Neuron (in vitro differentiated cells): ENCODE measurements around the gene PDPK1.
A peak's percentile ranks its signal among the peaks of the same experiment; 100 is the strongest.

Experiments used
- H2AFZ ChIP-seq: one replicate; pipeline ENCODE4 v1.6.1; 2013; ENCODE audit warnings: low read depth, mild to moderate bottlenecking, inconsistent platforms, low read length, moderate library complexity
- H3K27me3 ChIP-seq: one replicate; pipeline ENCODE4 v1.6.1; 2013; ENCODE audit warnings: low read length; ENCODE audit not compliant: insufficient read depth
- H3K36me3 ChIP-seq: one replicate; pipeline ENCODE4 v1.6.1; 2013; ENCODE audit warnings: low read length; ENCODE audit not compliant: insufficient read depth
- H3K4me1 ChIP-seq: one replicate; pipeline ENCODE4 v1.6.1; 2013; ENCODE audit warnings: low read length; ENCODE audit not compliant: insufficient read depth
- H3K4me3 ChIP-seq: 2 replicates; pipeline ENCODE4 v1.5.1; 2013; ENCODE audit warnings: mild to moderate bottlenecking, low read length, moderate library complexity
- H3K9me3 ChIP-seq: one replicate; pipeline ENCODE4 v1.6.1; 2013; ENCODE audit warnings: low read length

The PDPK1 gene

GRCh38 chr16:2512735-2513404 is 25.0 kb upstream of the PDPK1 start:
- Histone ChIP-seq H3K4me3 (peak overlapping the region; percentile 54), H3K27me3 (no peaks in the 10 kb centered on the region), H2AFZ (peak overlapping the region; percentile 79), H3K9me3 (no peaks in the 10 kb centered on the region), H3K36me3 (peaks cover 6% of the 10 kb centered on the region), H3K4me1 (peaks cover 29% of the 10 kb centered on the region)

- Histone ChIP-seq H3K4me3 (peak within 1 kb of the TSS; percentile 54), H3K36me3 (peaks cover 9% of the 10 kb centered on the region), H3K9me3 (no peaks in the 10 kb centered on the region), H2AFZ (peak within 1 kb of the TSS; percentile 79), H3K27me3 (no peaks in the 10 kb centered on the region), H3K4me1 (peaks cover 32% of the 10 kb centered on the region)
These were observed 24.2 kb upstream of the PDPK1 start, which contains the start of gene ATP6V0C for GRCh38 chr16:2513405-2514332. ATP6V0C (plus strand) TSS chr16:2513952; CDS start chr16:2514104, 152 bp downstream.

GRCh38 chr16:2514333-2515179 is 23.3 kb upstream of the PDPK1 start:
- no peaks in the 10 kb centered on the region for H3K9me3 ChIP-seq
- H3K4me3 ChIP-seq: peak overlapping the region; percentile 54
- peaks cover 40% of the 10 kb centered on the region for H3K4me1 ChIP-seq
- H3K36me3 ChIP-seq: peaks cover 9% of the 10 kb centered on the region
- H2AFZ ChIP-seq: no peak overlapping the region
- no peaks in the 10 kb centered on the region for H3K27me3 ChIP-seq

GRCh38 chr16:2515180-2515851 is 22.5 kb upstream of the PDPK1 start:
- Histone ChIP-seq H3K36me3 (peaks cover 9% of the 10 kb centered on the region), H3K4me1 (peaks cover 38% of the 10 kb centered on the region), H3K4me3 (peak overlapping the region; percentile 54), H2AFZ (no peak overlapping the region), H3K9me3 (no peaks in the 10 kb centered on the region), H3K27me3 (no peaks in the 10 kb centered on the region)

- Histone ChIP-seq H2AFZ (no peak overlapping the region), H3K4me1 (peaks cover 46% of the 10 kb centered on the region), H3K4me3 (no peak overlapping the region), H3K9me3 (no peaks in the 10 kb centered on the region), H3K36me3 (peaks cover 9% of the 10 kb centered on the region), H3K27me3 (no peaks in the 10 kb centered on the region)
These were observed 21.2 kb upstream of the PDPK1 start for GRCh38 chr16:2516391-2517240.

GRCh38 chr16:2517954-2518605 is 19.7 kb upstream of the PDPK1 start:
- H3K36me3 ChIP-seq: peaks cover 10% of the 10 kb centered on the region
- no peak overlapping the region for H2AFZ ChIP-seq
- H3K4me1 ChIP-seq: peaks cover 40% of the 10 kb centered on the region
- no peaks in the 10 kb centered on the region for H3K9me3 ChIP-seq
- no peak overlapping the region for H3K4me3 ChIP-seq
- no peaks in the 10 kb centered on the region for H3K27me3 ChIP-seq

GRCh38 chr16:2518823-2519710 is 18.8 kb upstream of the PDPK1 start:
- Histone ChIP-seq H3K4me1 (peaks cover 37% of the 10 kb centered on the region), H3K36me3 (peaks cover 20% of the 10 kb centered on the region), H3K9me3 (no peaks in the 10 kb centered on the region), H2AFZ (no peak overlapping the region), H3K27me3 (no peaks in the 10 kb centered on the region), H3K4me3 (no peak overlapping the region)

- Histone ChIP-seq H3K4me3 (peak overlapping the region; percentile 73), H3K36me3 (peaks cover 25% of the 10 kb centered on the region), H3K4me1 (peaks cover 37% of the 10 kb centered on the region), H3K27me3 (no peaks in the 10 kb centered on the region), H2AFZ (no peak overlapping the region), H3K9me3 (no peaks in the 10 kb centered on the region)
These were observed 18.1 kb upstream of the PDPK1 start for GRCh38 chr16:2519711-2520080.

GRCh38 chr16:2520097-2520783 is 17.6 kb upstream of the PDPK1 start, which contains the start of gene AMDHD2:
AMDHD2 (plus strand) TSS chr16:2520371; CDS start chr16:2520459, 88 bp downstream.
- peaks cover 26% of the 10 kb centered on the region for H3K36me3 ChIP-seq
- no peaks in the 10 kb centered on the region for H3K9me3 ChIP-seq
- H2AFZ ChIP-seq: no peak within 1 kb of the TSS
- no peaks in the 10 kb centered on the region for H3K27me3 ChIP-seq
- peaks cover 32% of the 10 kb centered on the region for H3K4me1 ChIP-seq
- peak within 1 kb of the TSS; percentile 73 for H3K4me3 ChIP-seq

GRCh38 chr16:2520784-2521531 is 16.9 kb upstream of the PDPK1 start:
- peak overlapping the region; percentile 73 for H3K4me3 ChIP-seq
- H3K36me3 ChIP-seq: peaks cover 26% of the 10 kb centered on the region
- H3K27me3 ChIP-seq: no peaks in the 10 kb centered on the region
- H3K9me3 ChIP-seq: no peaks in the 10 kb centered on the region
- H2AFZ ChIP-seq: no peak overlapping the region
- peaks cover 25% of the 10 kb centered on the region for H3K4me1 ChIP-seq
